Esophagus squamous epithelium (tissue), 4 donors: ENCODE results near the gene ADAMTS2.

ENCODE experiments used
- POLR2A ChIP-seq, 4 donors: fragments of 450-650 bp; IDR thresholded peaks; one replicate each; pipeline ENCODE4 v1.6.1; 2017; ENCODE audit warnings: antibody characterized with exemption in 4 of 4, mild to moderate bottlenecking in 4 of 4, moderate library complexity in 3 of 4
- TF ChIP-seq, protein P1 (sequence below), 6 experiments: fragments of 450-650 bp in 4 of 6; fragments of 200-600 bp in 2 of 6; sonication (generic) in 2 of 6; IDR thresholded peaks; one replicate each; pipeline ENCODE4 v1.5.1; 2016 to 2019; ENCODE audit warnings: antibody characterized with exemption in 6 of 6, mild to moderate bottlenecking in 4 of 6, moderate library complexity in 4 of 6

DNA sequence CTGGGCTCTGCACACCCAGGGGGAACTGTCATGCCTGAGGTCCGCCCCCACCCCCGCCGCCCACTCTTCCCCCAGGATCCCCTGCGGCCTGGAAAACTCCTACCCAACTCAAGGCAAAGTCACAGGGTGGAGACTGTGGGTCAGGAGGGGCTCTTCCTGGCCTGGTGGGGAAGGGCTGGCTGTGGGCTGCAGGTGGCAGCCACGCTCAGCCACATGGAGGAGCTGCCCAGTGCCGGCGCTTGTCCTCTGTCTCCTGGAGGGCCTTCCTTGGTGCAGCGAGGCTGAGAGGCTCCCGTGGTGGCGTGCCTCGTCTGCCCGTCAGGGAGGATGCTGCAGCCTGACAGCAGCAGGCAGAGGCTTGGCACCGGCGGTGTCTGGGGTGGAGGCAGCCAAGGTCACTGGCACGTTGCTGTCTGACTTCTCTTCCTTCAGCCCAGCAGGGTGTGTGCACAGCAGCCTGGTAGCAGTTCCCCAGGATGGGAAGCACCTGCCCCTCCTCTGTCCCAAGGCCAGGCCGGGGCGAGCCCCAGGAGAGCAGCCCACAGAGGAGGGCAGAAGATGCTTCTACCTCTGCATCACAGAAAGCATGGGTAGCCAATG lies 78.1 kb downstream of the ADAMTS2 start:
- TF ChIP-seq, protein P1, sequence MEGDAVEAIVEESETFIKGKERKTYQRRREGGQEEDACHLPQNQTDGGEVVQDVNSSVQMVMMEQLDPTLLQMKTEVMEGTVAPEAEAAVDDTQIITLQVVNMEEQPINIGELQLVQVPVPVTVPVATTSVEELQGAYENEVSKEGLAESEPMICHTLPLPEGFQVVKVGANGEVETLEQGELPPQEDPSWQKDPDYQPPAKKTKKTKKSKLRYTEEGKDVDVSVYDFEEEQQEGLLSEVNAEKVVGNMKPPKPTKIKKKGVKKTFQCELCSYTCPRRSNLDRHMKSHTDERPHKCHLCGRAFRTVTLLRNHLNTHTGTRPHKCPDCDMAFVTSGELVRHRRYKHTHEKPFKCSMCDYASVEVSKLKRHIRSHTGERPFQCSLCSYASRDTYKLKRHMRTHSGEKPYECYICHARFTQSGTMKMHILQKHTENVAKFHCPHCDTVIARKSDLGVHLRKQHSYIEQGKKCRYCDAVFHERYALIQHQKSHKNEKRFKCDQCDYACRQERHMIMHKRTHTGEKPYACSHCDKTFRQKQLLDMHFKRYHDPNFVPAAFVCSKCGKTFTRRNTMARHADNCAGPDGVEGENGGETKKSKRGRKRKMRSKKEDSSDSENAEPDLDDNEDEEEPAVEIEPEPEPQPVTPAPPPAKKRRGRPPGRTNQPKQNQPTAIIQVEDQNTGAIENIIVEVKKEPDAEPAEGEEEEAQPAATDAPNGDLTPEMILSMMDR (IDR thresholded peaks at IDR 0.05), result no peak
- TF ChIP-seq POLR2A (IDR thresholded peaks at IDR 0.05), result no peak
